ENCODE results near the gene PIEZO1.

- TF ChIP-seq EZH2 (IDR thresholded peaks at IDR 0.05) (no peak), POLR2AphosphoS5 (IDR thresholded peaks at IDR 0.05; ENCODE audit: borderline replicate concordance, low read depth, low read length) (no peak), FOXP2 (optimal IDR thresholded peaks at IDR 0.05; ENCODE audit: control extremely low read depth, extremely low read length, insufficient read depth) (no peak)
Observed at GRCh38 chr16:88711750-88712340, 73.2 kb downstream of the PIEZO1 start.

All from SK-N-MC (cell line).